A549 (cell line): ENCODE measurements around the gene RARA. TPM values are rescaled to one million over a fixed set of nuclear protein-coding genes. Genes with fewer than 3 reads are reported as not detected.

ENCODE experiments used
- ATAC-seq, 2 experiments: fragments of 200-7000 bp in 1 of 2; fragments of >200 bp in 1 of 2; cut with Nextera tagmentation in 1 of 2; cut with Tn5 transposase in 1 of 2; 3 replicates each; pipeline versions ENCODE4 v1.8.0 to v1.9.1; 2018 to 2020; ENCODE audit warnings: mild to moderate bottlenecking in 1 of 2, moderate library complexity in 1 of 2
- CTCF ChIA-PET: fragments of 300-600 bp; sonication (Branson Sonifier 250); formaldehyde crosslinking; extraction: SDS; loops from one replicate; lab custom pipeline; 2021; ENCODE audit warnings: antibody characterized with exemption, inconsistent platforms; lab: Yijun Ruan, JAX
- POLR2A ChIA-PET: fragments of 350-600 bp; formaldehyde crosslinking; extraction: SDS; loops from one replicate; lab custom pipeline; 2021; ENCODE audit warnings: antibody characterized with exemption, inconsistent platforms; lab: Yijun Ruan, JAX
- DNase-seq, 2 experiments: peaks; one replicate each; pipeline versions ENCODE4 v3.0.0 to v3.0.0-alpha.2; 2011 to 2016; ENCODE audit warnings: low read depth in 1 of 2, low spot score in 1 of 2
- FAIRE-seq: peaks from 2 replicates; lab custom pipeline; 2011; peaks lifted over from hg19 to GRCh38; lab: Jason Lieb, UNC
- H3K27ac ChIP-seq, 2 experiments: fragments of >200 bp; sonication (Bioruptor Twin); formaldehyde crosslinking; 3 replicates each; pipeline ENCODE4 v1.5.1; 2016 to 2017
- H3K4me1 ChIP-seq: fragments of >200 bp; sonication (Bioruptor Twin); formaldehyde crosslinking; 3 replicates; pipeline ENCODE4 v1.6.1; 2016
- H3K4me2 ChIP-seq: fragments of >200 bp; sonication (Bioruptor Twin); formaldehyde crosslinking; 3 replicates; pipeline ENCODE4 v1.6.1; 2016
- H3K4me3 ChIP-seq: fragments of >200 bp; sonication (Bioruptor Twin); formaldehyde crosslinking; 3 replicates; pipeline ENCODE4 v1.5.1; 2016
- H3K9me3 ChIP-seq: fragments of >200 bp; sonication (Bioruptor Twin); formaldehyde crosslinking; 3 replicates; pipeline ENCODE4 v1.6.1; 2016
- CEBPB ChIP-seq, 2 experiments: fragments of >200 bp in 1 of 2; sonication (Bioruptor Twin) in 1 of 2; formaldehyde crosslinking in 1 of 2; IDR thresholded peaks; 2 replicates each; pipeline ENCODE4 v1.6.1; 2012 to 2016
- E2F6 ChIP-seq: IDR thresholded peaks from 2 replicates; pipeline ENCODE4 v1.6.1; 2012; ENCODE audit warnings: low read depth, borderline replicate concordance
- EP300 ChIP-seq, 2 experiments: fragments of >200 bp; sonication (Bioruptor Twin); formaldehyde crosslinking; IDR thresholded peaks; 2 replicates in 1 of 2; 3 replicates in 1 of 2; pipeline ENCODE4 v1.6.1; 2016 to 2017
- FOSL2 ChIP-seq, 2 experiments: fragments of 450-650 bp in 1 of 2; fragments of >200 bp in 1 of 2; sonication (Bioruptor Twin) in 1 of 2; formaldehyde crosslinking; IDR thresholded peaks; 2 replicates each; pipeline versions ENCODE4 v1.5.0 to v1.6.1; 2016 to 2020; ENCODE audit warnings: mild to moderate bottlenecking in 1 of 2, moderate library complexity in 1 of 2
- FOXS1 ChIP-seq: fragments of 250-450 bp; sonication (Bioruptor Pico); IDR thresholded peaks from 2 replicates; pipeline ENCODE4 v1.5.0; 2020; ENCODE audit warnings: mild to moderate bottlenecking, moderate library complexity
- JUN ChIP-seq, 2 experiments: fragments of >200 bp; sonication (Bioruptor Twin); formaldehyde crosslinking; IDR thresholded peaks; 2 replicates in 1 of 2; 3 replicates in 1 of 2; pipeline ENCODE4 v1.6.1; 2016 to 2017
- RNF2 ChIP-seq: fragments of 200-600 bp; sonication (generic); IDR thresholded peaks from 2 replicates; pipeline ENCODE4 v1.6.1; 2016; ENCODE audit warnings: low read depth, mild to moderate bottlenecking, antibody characterized with exemption, moderate library complexity, borderline replicate concordance
- ZC3H11A ChIP-seq: fragments of 450-650 bp; IDR thresholded peaks from 2 replicates; pipeline ENCODE4 v1.6.1; 2014; ENCODE audit warnings: antibody characterized with exemption, mild to moderate bottlenecking
- WGBS: methylation state at CpG from one replicate; pipeline ENCODE4 v1.1.6; 2017; ENCODE audit errors: missing lambda C conversion rate; 5-methylcytosine and 5-hydroxymethylcytosine counted together
- polyA plus RNA-seq, 4 experiments: library from polyadenylated mRNA; depleted of rRNA in 3 of 4; stranded (reverse); fragments of >200 nt; fragmentation: RNase III in 1 of 4; extraction: RNeasy Plus Mini Kit Qiagen cat#74134 plus additional on column Dnase treatment in 1 of 4; gene quantifications; 2 replicates in 3 of 4; 3 replicates in 1 of 4; pipeline ENCODE4 v1.2.3, GENCODE V29; 2011 to 2017

Gene RARA
- polyA plus RNA-seq, 2 of the 4 experiments (the other 2 are of a cell fraction), result 8.6 to 17.2 TPM

- TF ChIP-seq FOXS1 (CRISPR knock-in tag), result no peak
- no peak for TF ChIP-seq ZC3H11A
- H3K4me2 ChIP-seq, result no peak overlapping the region
- CTCF ChIA-PET, result interaction anchor here (0.7 to 40.3 kb wide), 10 partner anchors 7 to 213 kb away, joined by 3 to 2395 read pairs (median 6); partner anchors contain the start of genes CDC6, RARA and TOP2A
- H3K27ac ChIP-seq, result peak overlapping the region in 1 of 2 experiments; percentile 76; a peak in 3 of 6 replicates
- H3K4me3 ChIP-seq, result no peak overlapping the region
- ATAC-seq (no peak), FAIRE-seq (no peak), DNase-seq (no peak)
- H3K4me1 ChIP-seq, result peaks cover 91% of the 10 kb centered on the region
- no peaks in the 10 kb centered on the region for H3K9me3 ChIP-seq
- 76% methylated on average over 13 of the region's 17 CpGs for WGBS
- POLR2A ChIA-PET, result interaction anchor here (1.1 to 1.3 kb wide), 2 partner anchors 33 to 47 kb away, joined by 4 to 5 read pairs; no protein-coding TSS in a partner anchor
These were observed 41.8 kb downstream of the RARA start for GRCh38 chr17:40350689-40351358.

- DNase-seq (no peak), FAIRE-seq (no peak), ATAC-seq (no peak)
- TF ChIP-seq FOXS1 (CRISPR knock-in tag) (no peak), RNF2 (no peak), JUN (IDR thresholded peaks at IDR 0.05) (0 out of 5 replicates have a peak, but pooled peaks of 1 of the 2 experiments have one; percentile 14)
- peaks cover 83% of the 10 kb centered on the region for H3K4me1 ChIP-seq
- POLR2A ChIA-PET, result interaction anchor here (1.1 to 1.3 kb wide), 2 partner anchors 34 to 48 kb away, joined by 4 to 5 read pairs; no protein-coding TSS in a partner anchor
- H3K27ac ChIP-seq, result peak overlapping the region; percentile 29 to 76; a peak in 5 of 6 replicates
- H3K4me3 ChIP-seq, result no peak overlapping the region
- CTCF ChIA-PET, result interaction anchor here (0.5 to 40.3 kb wide), 15 partner anchors 8 to 212 kb away, joined by 3 to 2395 read pairs (median 4); partner anchors contain the start of genes CDC6, GJD3, RARA and TOP2A
- WGBS, result 86% methylated on average over 27 of the region's 27 CpGs
- H3K4me2 ChIP-seq, result peak overlapping the region; percentile 43; the same call in 1 of the 3 replicates
- no peaks in the 10 kb centered on the region for H3K9me3 ChIP-seq
These were observed 42.6 kb downstream of the RARA start for GRCh38 chr17:40351359-40352236.

GRCh38 chr17:40352237-40352778 lies 43.3 kb downstream of the RARA start:
- Histone ChIP-seq H3K4me2 (peak overlapping the region; percentile 43), H3K4me1 (peaks cover 76% of the 10 kb centered on the region), H3K9me3 (no peaks in the 10 kb centered on the region), H3K27ac (peak overlapping the region; percentile 29 to 76; a peak in 5 of 6 replicates), H3K4me3 (no peak overlapping the region)
- WGBS, result 83% methylated on average over 7 of the region's 7 CpGs
- no peak for TF ChIP-seq FOSL2 (IDR thresholded peaks at IDR 0.05)
- TF ChIP-seq FOSL2 (CRISPR knock-in tag; IDR thresholded peaks at IDR 0.05), result no peak
- 0 out of 5 replicates have a peak, but pooled peaks of 1 of the 2 experiments have one; percentile 5 for TF ChIP-seq JUN (IDR thresholded peaks at IDR 0.05)
- CTCF ChIA-PET, result interaction anchor here (0.5 to 40.3 kb wide), 14 partner anchors 9 to 211 kb away, joined by 3 to 2395 read pairs (median 4); partner anchors contain the start of genes CDC6, GJD3, RARA and TOP2A
- no peak for ATAC-seq
- POLR2A ChIA-PET, result interaction anchor here (1.1 to 1.3 kb wide), 2 partner anchors 35 to 48 kb away, joined by 4 to 5 read pairs; no protein-coding TSS in a partner anchor
- no peak for FAIRE-seq
- no peak for DNase-seq

GRCh38 chr17:40352779-40353394 lies 43.9 kb downstream of the RARA start:
- Histone ChIP-seq H3K27ac (peak overlapping the region; percentile 29 to 76; a peak in 4 of 6 replicates), H3K9me3 (no peaks in the 10 kb centered on the region), H3K4me3 (no peak overlapping the region), H3K4me2 (peak overlapping the region; percentile 43), H3K4me1 (peaks cover 70% of the 10 kb centered on the region)
- DNase-seq (peak in 1 of 2 experiments; percentile 48), ATAC-seq (no peak), FAIRE-seq (no peak)
- 74% methylated on average over 9 of the region's 9 CpGs for WGBS
- ChIA-PET POLR2A (no interaction called here), CTCF (interaction anchor here (1.2 to 40.3 kb wide), 8 partner anchors 9 to 159 kb away, joined by 3 to 2395 read pairs (median 20); partner anchors contain the start of genes CDC6, GJD3, RARA and TOP2A)
- TF ChIP-seq E2F6, result no peak
- peak; percentile 79 to 83 for TF ChIP-seq CEBPB (IDR thresholded peaks at IDR 0.05)
- TF ChIP-seq JUN (IDR thresholded peaks at IDR 0.05), result 0 out of 5 replicates have a peak, but pooled peaks of 1 of the 2 experiments have one; percentile 19
- peak in 1 of 2 experiments; percentile 18; a peak in 1 of 5 replicates for TF ChIP-seq EP300 (IDR thresholded peaks at IDR 0.05)
